ENCODE measurements around the gene MTMR1.

MTMR1 gene

GRCh38 chrX:150763810-150764209 lies 70.6 kb downstream of the MTMR1 start:
- no peak for DNase-seq

- no peak for DNase-seq
Measured at GRCh38 chrX:150765237-150765636, 72.0 kb downstream of the MTMR1 start.

- no peak for DNase-seq
Measured at GRCh38 chrX:150765782-150766350, 72.7 kb downstream of the MTMR1 start.

- no peak for DNase-seq
Measured at GRCh38 chrX:150766351-150767044, 73.3 kb downstream of the MTMR1 start.

- no peak for DNase-seq
Measured at GRCh38 chrX:150767045-150767395, 73.8 kb downstream of the MTMR1 start.

GRCh38 chrX:150767475-150768131 lies 74.4 kb downstream of the MTMR1 start:
- DNase-seq, result no peak

- DNase-seq, result no peak
Measured at GRCh38 chrX:150768132-150768485, 74.9 kb downstream of the MTMR1 start.

GRCh38 chrX:150768580-150769190 lies 75.5 kb downstream of the MTMR1 start:
- no peak for DNase-seq

- DNase-seq, result no peak
Measured at GRCh38 chrX:150769408-150769807, 76.2 kb downstream of the MTMR1 start.

- no peak for DNase-seq
Measured at GRCh38 chrX:150770623-150771022, 77.4 kb downstream of the MTMR1 start.

- no peak for DNase-seq
Measured at GRCh38 chrX:150771116-150771515, 77.9 kb downstream of the MTMR1 start.

- peak; percentile 74 for DNase-seq
Measured at GRCh38 chrX:150772150-150772970, 79.2 kb downstream of the MTMR1 start.

- DNase-seq, result no peak
Measured at GRCh38 chrX:150773117-150773516, 79.9 kb downstream of the MTMR1 start.

GRCh38 chrX:150773634-150774033 lies 80.4 kb downstream of the MTMR1 start:
- no peak for DNase-seq

- no peak for DNase-seq
Measured at GRCh38 chrX:150774798-150775568, 81.8 kb downstream of the MTMR1 start.

- DNase-seq, result no peak
Measured at GRCh38 chrX:150775569-150776350, 82.6 kb downstream of the MTMR1 start.

GRCh38 chrX:150777328-150777992 lies 84.3 kb downstream of the MTMR1 start:
- DNase-seq, result no peak

- DNase-seq, result no peak
Measured at GRCh38 chrX:150779385-150779784, 86.2 kb downstream of the MTMR1 start.

- no peak for DNase-seq
Measured at GRCh38 chrX:150781677-150782076, 88.5 kb downstream of the MTMR1 start.

- DNase-seq, result no peak
Measured at GRCh38 chrX:150790021-150790420, 96.8 kb downstream of the MTMR1 start.

GRCh38 chrX:150792949-150793527 lies 99.8 kb downstream of the MTMR1 start:
- DNase-seq, result no peak

Measured in activated naive CD4-positive, alpha-beta T cell treated with anti-CD3 and anti-CD28 coated beads, Interleukin-2, amount 50 U/mL, for 16 hours (primary cell).